ENCODE measurements around the gene RPUSD3.
A peak's percentile ranks its signal among the peaks of the same experiment; 100 is the strongest.
"Not testable (repeated sequence)": the region's sequence is repeated elsewhere in the genome, so short reads cannot be mapped to it uniquely, and the experiment has no call there.

The RPUSD3 gene

GRCh38 chr3:9881441-9881840 is 37.6 kb upstream of the RPUSD3 start:
- H3K27me3 ChIP-seq (ENCODE audit: insufficient read depth, low read length) = no peaks in the 10 kb centered on the region
- peaks cover 27% of the 10 kb centered on the region for H3K4me1 ChIP-seq (ENCODE audit: control insufficient read depth, insufficient read depth, low read length, unreplicated experiment)
- no peaks in the 10 kb centered on the region for H3K79me2 ChIP-seq (ENCODE audit: control insufficient read depth, insufficient read depth, low read length, unreplicated experiment)
- H2AFZ ChIP-seq (ENCODE audit: low read length, unreplicated experiment) = no peak overlapping the region
- H3K36me3 ChIP-seq (ENCODE audit: insufficient read depth, low read length) = no peaks in the 10 kb centered on the region
- no peak overlapping the region for H3K4me3 ChIP-seq (ENCODE audit: low read depth, low read length)
- H3K27ac ChIP-seq (ENCODE audit: low read depth, low read length) = no peak overlapping the region

- H3K27ac ChIP-seq (ENCODE audit: low read depth, low read length) = peak within 1 kb of the TSS; percentile 44
- no peak within 1 kb of the TSS for H2AFZ ChIP-seq (ENCODE audit: low read length, unreplicated experiment)
- no peaks in the 10 kb centered on the region for H3K79me2 ChIP-seq (ENCODE audit: control insufficient read depth, insufficient read depth, low read length, unreplicated experiment)
- no peak within 1 kb of the TSS for H3K4me3 ChIP-seq (ENCODE audit: low read depth, low read length)
- H3K4me1 ChIP-seq (ENCODE audit: control insufficient read depth, insufficient read depth, low read length, unreplicated experiment) = peaks cover 35% of the 10 kb centered on the region
- no peaks in the 10 kb centered on the region for H3K36me3 ChIP-seq (ENCODE audit: insufficient read depth, low read length)
- H3K27me3 ChIP-seq (ENCODE audit: insufficient read depth, low read length) = no peaks in the 10 kb centered on the region
Measured at GRCh38 chr3:9879830-9880549, 36.2 kb upstream of the RPUSD3 start, which contains the start of gene CIDEC. TSS of gene CIDEC (minus strand) at chr3:9880253. CDS start at chr3:9878486, 1,767 bp downstream.

- peak overlapping the region; percentile 47 for H3K27ac ChIP-seq (ENCODE audit: low read depth, low read length)
- H3K36me3 ChIP-seq (ENCODE audit: insufficient read depth, low read length) = no peaks in the 10 kb centered on the region
- H3K79me2 ChIP-seq (ENCODE audit: control insufficient read depth, insufficient read depth, low read length, unreplicated experiment) = no peaks in the 10 kb centered on the region
- peaks cover 26% of the 10 kb centered on the region for H3K4me1 ChIP-seq (ENCODE audit: control insufficient read depth, insufficient read depth, low read length, unreplicated experiment)
- H2AFZ ChIP-seq (ENCODE audit: low read length, unreplicated experiment) = no peak overlapping the region
- H3K27me3 ChIP-seq (ENCODE audit: insufficient read depth, low read length) = no peaks in the 10 kb centered on the region
- no peak overlapping the region for H3K4me3 ChIP-seq (ENCODE audit: low read depth, low read length)
Measured at GRCh38 chr3:9878700-9879099, 34.9 kb upstream of the RPUSD3 start.

GRCh38 chr3:9876991-9877390 is 33.2 kb upstream of the RPUSD3 start:
- H3K79me2 ChIP-seq (ENCODE audit: control insufficient read depth, insufficient read depth, low read length, unreplicated experiment) = no peaks in the 10 kb centered on the region
- no peaks in the 10 kb centered on the region for H3K27me3 ChIP-seq (ENCODE audit: insufficient read depth, low read length)

GRCh38 chr3:9876255-9876654 is 32.4 kb upstream of the RPUSD3 start:
- not testable (repeated sequence) for H3K27ac ChIP-seq (ENCODE audit: low read depth, low read length); H3K27me3 ChIP-seq (ENCODE audit: insufficient read depth, low read length); H3K4me3 ChIP-seq (ENCODE audit: low read depth, low read length); H2AFZ ChIP-seq (ENCODE audit: low read length, unreplicated experiment); H3K79me2 ChIP-seq (ENCODE audit: control insufficient read depth, insufficient read depth, low read length, unreplicated experiment); H3K36me3 ChIP-seq (ENCODE audit: insufficient read depth, low read length)
- peaks cover 37% of the 10 kb centered on the region for H3K4me1 ChIP-seq (ENCODE audit: control insufficient read depth, insufficient read depth, low read length, unreplicated experiment)

More at GRCh38 chr3:9876991-9877390, 33.2 kb upstream of the RPUSD3 start:
- H3K36me3 ChIP-seq (ENCODE audit: insufficient read depth, low read length) = no peaks in the 10 kb centered on the region
- H3K4me1 ChIP-seq (ENCODE audit: control insufficient read depth, insufficient read depth, low read length, unreplicated experiment) = peaks cover 30% of the 10 kb centered on the region
- H2AFZ ChIP-seq (ENCODE audit: low read length, unreplicated experiment) = no peak overlapping the region
- H3K4me3 ChIP-seq (ENCODE audit: low read depth, low read length) = no peak overlapping the region
- H3K27ac ChIP-seq (ENCODE audit: low read depth, low read length) = no peak overlapping the region

- Histone ChIP-seq H3K79me2 (ENCODE audit: control insufficient read depth, insufficient read depth, low read length, unreplicated experiment) (no peaks in the 10 kb centered on the region), H3K36me3 (ENCODE audit: insufficient read depth, low read length) (no peaks in the 10 kb centered on the region), H3K27me3 (ENCODE audit: insufficient read depth, low read length) (no peaks in the 10 kb centered on the region), H3K4me3 (ENCODE audit: low read depth, low read length) (no peak overlapping the region), H3K27ac (ENCODE audit: low read depth, low read length) (no peak overlapping the region), H3K4me1 (ENCODE audit: control insufficient read depth, insufficient read depth, low read length, unreplicated experiment) (peaks cover 42% of the 10 kb centered on the region), H2AFZ (ENCODE audit: low read length, unreplicated experiment) (peak overlapping the region; percentile 74)
Measured at GRCh38 chr3:9875448-9875847, 31.6 kb upstream of the RPUSD3 start.

- Histone ChIP-seq H3K4me1 (ENCODE audit: control insufficient read depth, insufficient read depth, low read length, unreplicated experiment) (peaks cover 27% of the 10 kb centered on the region), H3K27ac (ENCODE audit: low read depth, low read length) (peak overlapping the region; percentile 58)
Measured at GRCh38 chr3:9872067-9872466, 28.3 kb upstream of the RPUSD3 start.

GRCh38 chr3:9870978-9871377 is 27.2 kb upstream of the RPUSD3 start:
- Histone ChIP-seq H3K27ac (ENCODE audit: low read depth, low read length) (peak overlapping the region; percentile 58), H3K36me3 (ENCODE audit: insufficient read depth, low read length) (no peaks in the 10 kb centered on the region), H3K4me3 (ENCODE audit: low read depth, low read length) (no peak overlapping the region), H3K4me1 (ENCODE audit: control insufficient read depth, insufficient read depth, low read length, unreplicated experiment) (peaks cover 27% of the 10 kb centered on the region), H3K79me2 (ENCODE audit: control insufficient read depth, insufficient read depth, low read length, unreplicated experiment) (no peaks in the 10 kb centered on the region), H2AFZ (ENCODE audit: low read length, unreplicated experiment) (no peak overlapping the region), H3K27me3 (ENCODE audit: insufficient read depth, low read length) (no peaks in the 10 kb centered on the region)

More at GRCh38 chr3:9872067-9872466, 28.3 kb upstream of the RPUSD3 start:
- not testable (repeated sequence) for H3K79me2 ChIP-seq (ENCODE audit: control insufficient read depth, insufficient read depth, low read length, unreplicated experiment); H2AFZ ChIP-seq (ENCODE audit: low read length, unreplicated experiment); H3K27me3 ChIP-seq (ENCODE audit: insufficient read depth, low read length); H3K4me3 ChIP-seq (ENCODE audit: low read depth, low read length); H3K36me3 ChIP-seq (ENCODE audit: insufficient read depth, low read length)

- Histone ChIP-seq H3K27ac (ENCODE audit: low read depth, low read length) (no peak overlapping the region), H3K27me3 (ENCODE audit: insufficient read depth, low read length) (no peaks in the 10 kb centered on the region), H3K4me1 (ENCODE audit: control insufficient read depth, insufficient read depth, low read length, unreplicated experiment) (peaks cover 20% of the 10 kb centered on the region), H3K36me3 (ENCODE audit: insufficient read depth, low read length) (no peaks in the 10 kb centered on the region), H3K4me3 (ENCODE audit: low read depth, low read length) (no peak overlapping the region), H2AFZ (ENCODE audit: low read length, unreplicated experiment) (no peak overlapping the region), H3K79me2 (ENCODE audit: control insufficient read depth, insufficient read depth, low read length, unreplicated experiment) (no peaks in the 10 kb centered on the region)
Measured at GRCh38 chr3:9869955-9870354, 26.1 kb upstream of the RPUSD3 start.

GRCh38 chr3:9867106-9867505 is 23.3 kb upstream of the RPUSD3 start:
- Histone ChIP-seq H3K27ac (ENCODE audit: low read depth, low read length) (no peak overlapping the region), H3K4me1 (ENCODE audit: control insufficient read depth, insufficient read depth, low read length, unreplicated experiment) (peaks cover 34% of the 10 kb centered on the region), H3K4me3 (ENCODE audit: low read depth, low read length) (no peak overlapping the region)

GRCh38 chr3:9866639-9867038 is 22.8 kb upstream of the RPUSD3 start:
- no peak overlapping the region for H3K27ac ChIP-seq (ENCODE audit: low read depth, low read length)
- no peak overlapping the region for H3K4me3 ChIP-seq (ENCODE audit: low read depth, low read length)
- no peaks in the 10 kb centered on the region for H3K79me2 ChIP-seq (ENCODE audit: control insufficient read depth, insufficient read depth, low read length, unreplicated experiment)
- H3K27me3 ChIP-seq (ENCODE audit: insufficient read depth, low read length) = no peaks in the 10 kb centered on the region
- peaks cover 29% of the 10 kb centered on the region for H3K4me1 ChIP-seq (ENCODE audit: control insufficient read depth, insufficient read depth, low read length, unreplicated experiment)
- no peak overlapping the region for H2AFZ ChIP-seq (ENCODE audit: low read length, unreplicated experiment)
- no peaks in the 10 kb centered on the region for H3K36me3 ChIP-seq (ENCODE audit: insufficient read depth, low read length)

More at GRCh38 chr3:9867106-9867505, 23.3 kb upstream of the RPUSD3 start:
- Histone ChIP-seq H3K79me2 (ENCODE audit: control insufficient read depth, insufficient read depth, low read length, unreplicated experiment) (no peaks in the 10 kb centered on the region), H3K27me3 (ENCODE audit: insufficient read depth, low read length) (no peaks in the 10 kb centered on the region), H3K36me3 (ENCODE audit: insufficient read depth, low read length) (no peaks in the 10 kb centered on the region), H2AFZ (ENCODE audit: low read length, unreplicated experiment) (no peak overlapping the region)
